ENCODE results near the gene FEM1C. TPM values are rescaled to one million over a fixed set of nuclear protein-coding genes. Genes with fewer than 3 reads are reported as not detected.

FEM1C gene
- total RNA-seq, 2 donors from 2014 or later = 21.3 to 26.0 TPM

DNA sequence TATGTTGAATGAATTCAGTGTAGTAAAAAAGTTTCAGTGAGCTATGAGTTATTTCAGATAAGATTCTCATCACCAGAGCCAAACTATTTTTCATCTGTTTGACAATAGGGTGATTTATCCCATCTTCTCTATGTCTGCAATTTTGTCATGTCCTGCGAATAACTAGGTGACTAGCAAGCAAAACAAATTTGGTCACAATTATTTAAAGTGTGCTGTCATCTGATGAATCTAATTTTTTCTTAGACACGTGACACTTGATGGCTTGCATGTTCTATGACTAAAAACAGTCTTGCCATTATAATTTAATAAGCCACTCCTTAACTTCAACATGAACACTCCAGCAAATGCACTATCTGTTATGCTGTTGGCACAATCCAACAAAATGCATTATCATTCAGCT, 35.0 kb downstream of the FEM1C start:
- TF ChIP-seq, protein P1, sequence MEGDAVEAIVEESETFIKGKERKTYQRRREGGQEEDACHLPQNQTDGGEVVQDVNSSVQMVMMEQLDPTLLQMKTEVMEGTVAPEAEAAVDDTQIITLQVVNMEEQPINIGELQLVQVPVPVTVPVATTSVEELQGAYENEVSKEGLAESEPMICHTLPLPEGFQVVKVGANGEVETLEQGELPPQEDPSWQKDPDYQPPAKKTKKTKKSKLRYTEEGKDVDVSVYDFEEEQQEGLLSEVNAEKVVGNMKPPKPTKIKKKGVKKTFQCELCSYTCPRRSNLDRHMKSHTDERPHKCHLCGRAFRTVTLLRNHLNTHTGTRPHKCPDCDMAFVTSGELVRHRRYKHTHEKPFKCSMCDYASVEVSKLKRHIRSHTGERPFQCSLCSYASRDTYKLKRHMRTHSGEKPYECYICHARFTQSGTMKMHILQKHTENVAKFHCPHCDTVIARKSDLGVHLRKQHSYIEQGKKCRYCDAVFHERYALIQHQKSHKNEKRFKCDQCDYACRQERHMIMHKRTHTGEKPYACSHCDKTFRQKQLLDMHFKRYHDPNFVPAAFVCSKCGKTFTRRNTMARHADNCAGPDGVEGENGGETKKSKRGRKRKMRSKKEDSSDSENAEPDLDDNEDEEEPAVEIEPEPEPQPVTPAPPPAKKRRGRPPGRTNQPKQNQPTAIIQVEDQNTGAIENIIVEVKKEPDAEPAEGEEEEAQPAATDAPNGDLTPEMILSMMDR (IDR thresholded peaks at IDR 0.05) = no peak
- Histone ChIP-seq H3K4me1 (no peaks in the 10 kb centered on the region), H3K27me3 (no peaks in the 10 kb centered on the region), H3K4me3 (no peak overlapping the region), H3K9me3 (no peaks in the 10 kb centered on the region), H3K27ac (no peak overlapping the region), H3K36me3 (no peaks in the 10 kb centered on the region)
- no peak for DNase-seq (ENCODE audit: low spot score)

DNA sequence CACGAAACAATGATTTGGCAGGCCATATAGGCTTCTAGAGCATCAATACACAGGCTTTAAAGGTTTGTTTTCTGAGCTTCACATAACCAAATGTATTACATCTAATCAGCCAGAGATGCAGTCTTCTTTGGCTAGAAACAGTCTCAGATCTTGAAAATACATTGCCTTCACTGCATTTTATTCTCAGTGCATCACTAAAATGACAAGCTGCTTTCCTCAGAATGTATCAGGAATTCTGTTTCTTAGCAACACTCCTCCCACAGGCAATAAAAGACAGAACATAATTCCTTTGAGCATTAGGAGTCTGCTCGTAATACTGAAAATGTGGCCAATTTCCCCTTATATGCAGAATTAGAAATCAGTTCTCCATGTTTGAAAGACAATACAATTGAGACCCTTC, 36.9 kb downstream of the FEM1C start:
- DNase-seq (ENCODE audit: low spot score) = no peak
- H3K27ac ChIP-seq = no peak overlapping the region

DNA sequence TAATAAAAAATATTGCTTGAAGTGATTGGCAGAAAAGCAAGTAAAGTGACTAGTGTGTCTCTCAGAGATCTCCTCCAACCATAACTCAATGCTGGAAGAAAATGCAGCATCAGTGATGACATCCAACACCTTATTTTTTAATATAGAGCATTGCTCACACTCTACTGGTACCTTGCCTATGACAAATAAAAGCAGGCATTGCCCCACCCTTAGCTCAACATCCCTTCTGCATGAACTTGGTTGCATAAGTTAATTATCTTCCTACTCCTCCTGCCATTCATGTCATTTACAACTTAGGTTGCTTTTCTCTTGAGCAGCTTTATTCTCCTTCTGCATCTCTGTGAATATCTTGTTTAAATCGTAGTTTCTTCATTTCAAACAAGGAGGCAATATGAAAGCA, 41.2 kb downstream of the FEM1C start:
- TF ChIP-seq, protein P1 (IDR thresholded peaks at IDR 0.05) = no peak
- H3K27me3 ChIP-seq = no peaks in the 10 kb centered on the region

More for the DNA sequence above, 36.9 kb downstream of the FEM1C start:
- Histone ChIP-seq H3K27me3 (no peaks in the 10 kb centered on the region), H3K36me3 (no peaks in the 10 kb centered on the region), H3K9me3 (no peaks in the 10 kb centered on the region), H3K4me1 (no peaks in the 10 kb centered on the region), H3K4me3 (no peak overlapping the region)
- TF ChIP-seq, protein P1 (IDR thresholded peaks at IDR 0.05) = no peak

DNA sequence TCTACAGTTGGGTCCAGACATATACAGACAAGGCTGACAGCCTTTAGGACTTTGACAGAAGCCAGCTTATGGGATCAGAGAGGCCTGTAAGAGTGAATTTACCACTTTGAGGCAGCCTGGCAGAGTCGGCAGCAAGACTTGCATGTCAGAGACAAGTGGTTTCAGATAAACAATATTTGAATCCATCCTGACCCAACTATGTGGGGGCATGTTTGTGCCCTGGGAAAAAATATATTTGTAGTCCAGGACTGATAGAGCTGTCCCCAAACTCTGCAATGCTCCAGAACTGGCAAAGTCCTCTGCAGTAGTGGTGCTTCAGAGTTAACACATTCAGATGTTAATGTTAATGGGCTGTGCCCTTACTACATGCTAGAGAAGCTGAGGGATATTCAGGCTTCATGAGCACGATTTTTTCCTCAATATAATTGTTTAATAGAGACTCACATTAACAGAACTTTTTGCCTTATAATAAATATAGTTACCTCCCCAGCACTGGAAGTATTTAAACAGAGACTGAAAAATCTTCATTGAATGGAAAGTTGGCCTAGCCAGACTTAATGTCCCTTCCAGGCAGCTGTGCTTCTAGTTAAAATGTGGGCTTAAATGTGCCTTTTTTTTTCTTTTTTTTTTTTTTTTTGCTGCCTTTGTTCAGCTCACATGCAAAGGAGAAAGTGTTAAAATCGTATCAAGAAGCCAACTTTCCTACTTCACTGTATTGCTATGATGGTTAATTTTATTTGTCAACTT, 42.9 kb downstream of the FEM1C start:
- TF ChIP-seq, protein P1 (IDR thresholded peaks at IDR 0.05) = no peak
- peak overlapping the region in 1 of 2 donors; percentile 6 for H3K27ac ChIP-seq
- no peak for DNase-seq (ENCODE audit: low spot score)

More for the DNA sequence above, 41.2 kb downstream of the FEM1C start:
- H3K4me1 ChIP-seq = no peaks in the 10 kb centered on the region
- no peak overlapping the region for H3K4me3 ChIP-seq
- DNase-seq (ENCODE audit: low spot score) = no peak
- H3K27ac ChIP-seq = no peak overlapping the region
- no peaks in the 10 kb centered on the region for H3K9me3 ChIP-seq
- no peaks in the 10 kb centered on the region for H3K36me3 ChIP-seq

DNA sequence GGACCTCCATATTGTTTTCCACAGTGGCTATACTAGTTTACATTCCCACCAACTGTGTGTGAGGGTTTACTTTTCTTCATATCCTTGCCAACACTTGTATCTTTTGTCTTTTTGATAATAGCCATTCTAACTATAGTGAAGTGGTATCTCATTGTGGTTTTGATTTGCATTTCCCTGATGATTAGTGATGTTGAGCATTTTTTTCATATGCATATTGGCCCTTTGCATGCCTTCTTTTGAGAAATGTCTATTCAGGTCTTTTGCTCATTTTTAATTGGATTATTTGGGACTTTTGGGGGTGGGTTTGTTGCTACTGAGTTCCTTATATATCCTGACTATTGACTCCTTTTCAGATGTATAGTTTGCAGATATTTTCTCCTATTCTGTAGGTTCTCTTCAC, 44.4 kb downstream of the FEM1C start:
- no peaks in the 10 kb centered on the region for H3K27me3 ChIP-seq
- H3K27ac ChIP-seq = no peak overlapping the region
- TF ChIP-seq, protein P1 (IDR thresholded peaks at IDR 0.05) = no peak
- no peak for DNase-seq (ENCODE audit: low spot score)
- no peaks in the 10 kb centered on the region for H3K9me3 ChIP-seq
- no peak overlapping the region for H3K4me3 ChIP-seq
- no peaks in the 10 kb centered on the region for H3K4me1 ChIP-seq
- no peaks in the 10 kb centered on the region for H3K36me3 ChIP-seq

More for the DNA sequence above, 42.9 kb downstream of the FEM1C start:
- Histone ChIP-seq H3K9me3 (no peaks in the 10 kb centered on the region), H3K36me3 (no peaks in the 10 kb centered on the region), H3K4me3 (no peak overlapping the region), H3K4me1 (no peaks in the 10 kb centered on the region), H3K27me3 (no peaks in the 10 kb centered on the region)
